Transverse colon (tissue), 4 donors: Measurements from ENCODE around the gene ADAMTS3. TPM values are rescaled to one million over a fixed set of nuclear protein-coding genes. Genes with fewer than 3 reads are reported as not detected.

Experiments
- DNase-seq: peaks from one replicate; pipeline ENCODE4 v3.0.0-alpha.2; 2019
- H3K27ac ChIP-seq, 4 donors: fragments of 200-600 bp; sonication (generic); 2 replicates each; pipeline ENCODE4 v1.5.1; 2016 to 2018; ENCODE audit warnings: inconsistent platforms in 4 of 4
- H3K27me3 ChIP-seq: fragments of 200-600 bp; sonication (generic); 2 replicates; pipeline ENCODE4 v1.5.1; 2017; ENCODE audit warnings: inconsistent platforms
- H3K36me3 ChIP-seq, 4 donors: fragments of 200-600 bp; sonication (generic); 2 replicates each; pipeline ENCODE4 v1.5.1; 2017 to 2019; ENCODE audit warnings: inconsistent platforms in 4 of 4
- H3K4me1 ChIP-seq, 4 donors: fragments of 200-600 bp; sonication (generic); 2 replicates each; pipeline ENCODE4 v1.5.1; 2017 to 2020; ENCODE audit warnings: inconsistent platforms in 4 of 4
- H3K4me3 ChIP-seq, 4 donors: fragments of 200-600 bp; sonication (generic); 1 replicate in 1 of 4; 2 replicates in 3 of 4; pipeline versions ENCODE4 v1.5.1 to v1.6.1; 2017 to 2019; ENCODE audit warnings: inconsistent platforms in 4 of 4
- H3K9me3 ChIP-seq, 2 donors: fragments of 200-600 bp; sonication (generic); 2 replicates each; pipeline ENCODE4 v1.5.1; 2017 to 2019; ENCODE audit warnings: inconsistent platforms in 2 of 2
- EP300 ChIP-seq: sonication (generic); formaldehyde crosslinking; IDR thresholded peaks from one replicate; pipeline ENCODE4 v1.6.1; 2017; ENCODE audit warnings: antibody characterized with exemption, low read depth
- POLR2A ChIP-seq: fragments of 450-650 bp; IDR thresholded peaks from one replicate; pipeline ENCODE4 v1.6.1; 2016; ENCODE audit warnings: antibody characterized with exemption, mild to moderate bottlenecking, moderate library complexity
- POLR2AphosphoS5 ChIP-seq, 3 donors: sonication (generic); formaldehyde crosslinking; IDR thresholded peaks; one replicate each; pipeline ENCODE4 v1.6.1; 2016; ENCODE audit warnings: antibody characterized with exemption in 3 of 3
- WGBS, 2 donors: methylation state at CpG; one replicate each; pipeline ENCODE4 v1.1.5; 2018; ENCODE audit warnings: low coverage in 1 of 2; 5-methylcytosine and 5-hydroxymethylcytosine counted together
- in situ Hi-C, 4 donors: fragments of 200-750 bp; cut with MboI; loops; one replicate each; pipeline versions ENCODE4 v1.15.0 to v1.15.1; 2017; ENCODE audit warnings: low sequenced_read_pairs in 3 of 4, low pct_ligation_motif_present in 1 of 4, low pct_unique_long_range_greater_than_20kb in 1 of 4
- intact Hi-C: fragments of 100-400 bp; cut with DNase I; formaldehyde crosslinking; loops from one replicate; pipeline ENCODE4 v1.15.1; 2023; ENCODE audit warnings: low total_unique reads
- total RNA-seq, 4 donors: library from RNA; depleted of rRNA; stranded (reverse); fragments of >200 nt; gene quantifications; one replicate each; pipeline ENCODE4 v1.1.0, GENCODE V29; 2016
- TF ChIP-seq, protein P1 (sequence below), 5 experiments: fragments of 200-600 bp in 3 of 5; fragments of 450-650 bp in 2 of 5; sonication (generic) in 3 of 5; IDR thresholded peaks; 1 replicate in 2 of 5; 2 replicates in 3 of 5; pipeline ENCODE4 v1.5.1; 2016 to 2017; ENCODE audit warnings: antibody characterized with exemption in 5 of 5, inconsistent platforms in 3 of 5, mild to moderate bottlenecking in 2 of 5, moderate library complexity in 1 of 5

ADAMTS3 gene
- total RNA-seq, 4 donors from 2014 or later = 0.14 to 0.64 TPM; not detected in 2

DNA sequence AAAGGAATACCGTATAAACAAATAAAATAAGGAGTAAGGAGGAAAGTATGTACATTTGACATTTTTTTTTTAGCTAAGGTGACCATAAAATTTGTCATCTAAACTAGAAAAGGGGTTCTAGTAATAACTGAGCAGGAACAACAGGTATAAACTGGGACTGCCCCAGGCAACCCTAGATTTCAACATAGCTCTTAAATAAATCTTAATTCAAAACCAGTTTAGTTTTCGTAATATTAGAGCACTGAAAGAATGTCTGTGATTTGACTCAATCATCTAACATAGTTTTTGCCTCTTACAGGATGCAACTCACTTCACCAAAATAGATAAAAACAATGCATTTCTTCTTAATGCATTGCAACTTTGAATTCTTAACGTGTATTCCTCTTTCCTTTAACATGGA is 257.7 kb downstream of the ADAMTS3 start:
- Histone ChIP-seq H3K4me1 (peaks cover 0 to 12% (median 2%) of the 10 kb centered on the region in 4 donors), H3K4me3 (no peak overlapping the region), H3K27me3 (no peaks in the 10 kb centered on the region), H3K27ac (peak overlapping the region in 2 of 4 donors; percentile 40 to 68), H3K36me3 (no peaks in the 10 kb centered on the region), H3K9me3 (no peaks in the 10 kb centered on the region)
- in situ Hi-C loops = loop anchor here in 2 of 4 donors (25.0 kb wide), 2 partner anchors 151 to 574 kb away; no protein-coding TSS in a partner anchor
- TF ChIP-seq POLR2A (no peak), EP300 (no peak), POLR2AphosphoS5 (IDR thresholded peaks at IDR 0.05) (no peak)
- TF ChIP-seq, protein P1, sequence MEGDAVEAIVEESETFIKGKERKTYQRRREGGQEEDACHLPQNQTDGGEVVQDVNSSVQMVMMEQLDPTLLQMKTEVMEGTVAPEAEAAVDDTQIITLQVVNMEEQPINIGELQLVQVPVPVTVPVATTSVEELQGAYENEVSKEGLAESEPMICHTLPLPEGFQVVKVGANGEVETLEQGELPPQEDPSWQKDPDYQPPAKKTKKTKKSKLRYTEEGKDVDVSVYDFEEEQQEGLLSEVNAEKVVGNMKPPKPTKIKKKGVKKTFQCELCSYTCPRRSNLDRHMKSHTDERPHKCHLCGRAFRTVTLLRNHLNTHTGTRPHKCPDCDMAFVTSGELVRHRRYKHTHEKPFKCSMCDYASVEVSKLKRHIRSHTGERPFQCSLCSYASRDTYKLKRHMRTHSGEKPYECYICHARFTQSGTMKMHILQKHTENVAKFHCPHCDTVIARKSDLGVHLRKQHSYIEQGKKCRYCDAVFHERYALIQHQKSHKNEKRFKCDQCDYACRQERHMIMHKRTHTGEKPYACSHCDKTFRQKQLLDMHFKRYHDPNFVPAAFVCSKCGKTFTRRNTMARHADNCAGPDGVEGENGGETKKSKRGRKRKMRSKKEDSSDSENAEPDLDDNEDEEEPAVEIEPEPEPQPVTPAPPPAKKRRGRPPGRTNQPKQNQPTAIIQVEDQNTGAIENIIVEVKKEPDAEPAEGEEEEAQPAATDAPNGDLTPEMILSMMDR (IDR thresholded peaks at IDR 0.05) = no peak
- no peak for DNase-seq
- whole genome bisulfite sequencing, 2 donors = 79 to 82% methylated on average over 3 of the region's 3 CpGs
- intact Hi-C loops = no loop called here

DNA sequence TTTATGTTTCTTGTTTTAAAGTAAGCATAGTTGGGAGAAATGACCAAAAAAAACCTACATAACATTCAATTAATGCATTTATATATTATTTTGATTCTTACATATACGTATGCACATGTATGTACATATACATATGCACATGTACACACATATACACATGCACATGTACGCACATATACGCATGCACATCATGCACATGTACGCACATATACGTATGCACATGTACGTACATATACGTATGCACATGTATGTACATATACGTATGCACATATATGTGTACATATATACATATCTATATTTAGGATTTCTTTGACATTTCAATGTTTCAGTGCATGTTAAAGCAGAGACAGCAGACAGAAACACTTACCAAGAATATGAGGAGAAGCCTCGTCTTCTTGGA is 263.4 kb downstream of the ADAMTS3 start:
- intact Hi-C loops (no loop called here), in situ Hi-C loops (loop anchor here in 2 of 4 donors (25.0 kb wide), 2 partner anchors 157 to 568 kb away; no protein-coding TSS in a partner anchor)
- H3K9me3 ChIP-seq = no peaks in the 10 kb centered on the region
- no peak for DNase-seq
- H3K27ac ChIP-seq = no peak overlapping the region
- H3K27me3 ChIP-seq = no peaks in the 10 kb centered on the region
- no peak overlapping the region for H3K4me3 ChIP-seq
- no peaks in the 10 kb centered on the region for H3K4me1 ChIP-seq
- no peaks in the 10 kb centered on the region for H3K36me3 ChIP-seq
- 87 to 91% methylated on average over 9 of the region's 9 CpGs for WGBS, 2 donors
- no peak for TF ChIP-seq POLR2AphosphoS5 (IDR thresholded peaks at IDR 0.05)
- no peak for TF ChIP-seq EP300
- TF ChIP-seq, protein P1 (IDR thresholded peaks at IDR 0.05) = no peak

DNA sequence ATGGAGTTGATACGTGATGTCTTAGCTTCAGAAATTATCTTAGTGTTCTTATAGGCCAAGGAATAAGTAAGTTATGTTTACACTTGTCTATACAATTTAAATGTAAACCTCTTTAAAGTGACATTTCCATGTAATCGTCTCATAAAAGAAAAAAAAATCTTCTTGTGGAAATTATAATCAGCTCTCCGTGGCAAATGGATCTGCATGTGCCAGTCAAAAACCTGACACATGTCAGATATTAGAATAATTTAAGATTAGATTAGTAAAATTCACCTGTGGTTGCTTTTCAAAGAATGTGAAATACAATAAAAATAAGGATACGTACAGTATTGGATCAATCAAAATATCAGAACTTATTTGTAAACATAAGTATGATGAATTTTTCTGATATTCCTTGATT is 263.9 kb downstream of the ADAMTS3 start:
- no peaks in the 10 kb centered on the region for H3K36me3 ChIP-seq
- no peaks in the 10 kb centered on the region for H3K9me3 ChIP-seq
- 71 to 72% methylated on average over 4 of the region's 4 CpGs for WGBS, 2 donors
- H3K27ac ChIP-seq = no peak overlapping the region
- intact Hi-C loops (no loop called here), in situ Hi-C loops (loop anchor here in 2 of 4 donors (25.0 kb wide), 2 partner anchors 157 to 568 kb away; no protein-coding TSS in a partner anchor)
- H3K27me3 ChIP-seq = no peaks in the 10 kb centered on the region
- DNase-seq = no peak
- no peak for TF ChIP-seq EP300
- TF ChIP-seq, protein P1 (IDR thresholded peaks at IDR 0.05) = no peak
- no peak for TF ChIP-seq POLR2A
- TF ChIP-seq POLR2AphosphoS5 (IDR thresholded peaks at IDR 0.05) = no peak
- no peaks in the 10 kb centered on the region for H3K4me1 ChIP-seq
- H3K4me3 ChIP-seq = no peak overlapping the region

DNA sequence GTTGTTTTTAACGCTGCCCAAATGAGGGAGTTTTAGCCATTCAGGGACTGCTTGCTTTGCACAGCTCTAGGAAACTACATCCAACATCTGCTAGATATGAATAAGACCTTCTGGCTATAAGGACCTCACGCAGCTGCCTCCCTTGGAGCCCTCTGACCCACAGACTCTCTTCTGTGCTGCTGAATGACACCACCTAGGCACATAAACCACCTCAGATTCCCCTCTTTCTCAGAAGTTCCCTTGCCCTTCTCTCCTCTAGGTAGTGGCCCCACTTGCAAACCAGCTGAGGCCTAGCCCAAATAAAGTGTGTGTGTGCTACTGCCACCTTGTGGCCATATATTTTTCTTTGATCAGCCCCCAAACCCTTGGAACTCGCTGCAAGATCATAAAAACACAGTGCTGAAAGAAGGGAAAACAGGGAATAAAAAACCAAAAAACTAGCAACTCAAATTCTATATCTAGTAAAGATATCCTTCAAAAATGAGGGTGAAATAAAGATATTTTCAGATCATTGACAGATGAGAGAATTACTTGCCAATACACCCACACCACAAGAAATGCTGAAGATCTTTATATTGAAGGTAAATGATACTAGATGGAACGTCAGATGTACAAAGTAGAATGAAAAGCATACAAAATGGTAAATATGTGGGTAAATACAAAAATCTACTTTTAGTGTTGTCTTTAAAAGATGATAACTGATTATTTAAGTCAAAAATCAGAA is 265.9 kb downstream of the ADAMTS3 start:
- Histone ChIP-seq H3K27me3 (no peaks in the 10 kb centered on the region), H3K36me3 (no peaks in the 10 kb centered on the region), H3K27ac (no peak overlapping the region), H3K4me3 (no peak overlapping the region), H3K4me1 (no peaks in the 10 kb centered on the region), H3K9me3 (no peaks in the 10 kb centered on the region)
- WGBS, 2 donors = 58 to 61% methylated on average over 2 to 4 of the region's 4 CpGs
- TF ChIP-seq, protein P1 (IDR thresholded peaks at IDR 0.05) = peak; percentile 44 to 73 (median 60)
- no peak for TF ChIP-seq POLR2A
- DNase-seq = peak; percentile 13
- in situ Hi-C loops (loop anchor here in 2 of 4 donors (25.0 kb wide), 2 partner anchors 159 to 566 kb away; no protein-coding TSS in a partner anchor), intact Hi-C loops (no loop called here)
